C4-2B (cell line): ENCODE data around the gene CD180.

Source experiments
- CTCF ChIP-seq: fragments of 450-650 bp; conservative IDR thresholded peaks from 2 replicates; pipeline ENCODE4 v1.5.1; 2017; ENCODE audit warnings: mild to moderate bottlenecking
- ZFX ChIP-seq: fragments of 450-650 bp; IDR thresholded peaks from 2 replicates; pipeline ENCODE4 v1.6.1; 2017

GRCh38 chr5:67189079-67189354, 7.6 kb downstream of the CD180 start:
- TF ChIP-seq CTCF (no peak), ZFX (no peak)
